Kidney glomerular epithelial cell (primary cell): ENCODE data around the gene FOSL1.

Source experiments
- DNase-seq: peaks from one replicate; lab custom pipeline; 2025; lab: John Stamatoyannopoulos, UW

Gene FOSL1

GRCh38 chr11:65882120-65883057 is 17.8 kb downstream of the FOSL1 start:
- no peak for DNase-seq

GRCh38 chr11:65880844-65881421 is 19.3 kb downstream of the FOSL1 start:
- DNase-seq, result no peak

- DNase-seq, result no peak
Measured at GRCh38 chr11:65880027-65880426, 20.2 kb downstream of the FOSL1 start.

- no peak for DNase-seq
Measured at GRCh38 chr11:65879617-65880016, 20.6 kb downstream of the FOSL1 start, which contains the start of gene CTSW. TSS of gene CTSW (plus strand) at chr11:65879837. CDS start at chr11:65879855, 18 bp downstream.

GRCh38 chr11:65873318-65874156 is 26.7 kb downstream of the FOSL1 start:
- DNase-seq, result peak; percentile 83

GRCh38 chr11:65872586-65873317 is 27.4 kb downstream of the FOSL1 start, which contains the start of gene EFEMP2:
TSS of gene EFEMP2 (minus strand) at chr11:65872800. CDS start at chr11:65872354, 446 bp downstream.
- DNase-seq, result no peak

GRCh38 chr11:65871811-65872548 is 28.2 kb downstream of the FOSL1 start:
- no peak for DNase-seq

- no peak for DNase-seq
Measured at GRCh38 chr11:65870706-65871681, 29.2 kb downstream of the FOSL1 start.

GRCh38 chr11:65870307-65870658 is 29.9 kb downstream of the FOSL1 start:
- DNase-seq, result no peak

GRCh38 chr11:65869643-65870306 is 30.4 kb downstream of the FOSL1 start:
- no peak for DNase-seq

GRCh38 chr11:65868907-65869306 is 31.3 kb downstream of the FOSL1 start:
- no peak for DNase-seq

GRCh38 chr11:65868076-65868667 is 32.0 kb downstream of the FOSL1 start:
- no peak for DNase-seq

- DNase-seq, result no peak
Measured at GRCh38 chr11:65867284-65868071, 32.7 kb downstream of the FOSL1 start.

- DNase-seq, result no peak
Measured at GRCh38 chr11:65866509-65867283, 33.5 kb downstream of the FOSL1 start.

GRCh38 chr11:65865550-65866172 is 34.5 kb downstream of the FOSL1 start:
- DNase-seq, result no peak

- no peak for DNase-seq
Measured at GRCh38 chr11:65864706-65865471, 35.3 kb downstream of the FOSL1 start.
